Keratinocyte (primary cell): ENCODE measurements around the gene ARHGAP9. TPM values are rescaled to one million over a fixed set of nuclear protein-coding genes. Genes with fewer than 3 reads are reported as not detected.

ENCODE experiments used
- DNase-seq: peaks from one replicate; pipeline ENCODE4 v3.0.0-alpha.2; 2011; ENCODE audit warnings: low read depth, missing footprints, low spot score
- FAIRE-seq: peaks from 2 replicates; lab custom pipeline; 2011; peaks lifted over from hg19 to GRCh38; lab: Jason Lieb, UNC
- H2AFZ ChIP-seq: 2 replicates; pipeline ENCODE4 v1.6.0; 2012; ENCODE audit warnings: low read length, control low read depth, inconsistent platforms; ENCODE audit not compliant: control insufficient read depth
- H3K27ac ChIP-seq: 2 replicates; pipeline ENCODE4 v1.5.1; 2011; ENCODE audit warnings: low read length; ENCODE audit not compliant: control insufficient read depth, insufficient read depth
- H3K27me3 ChIP-seq: 3 replicates; pipeline ENCODE4 v1.6.0; 2011; ENCODE audit warnings: low read length; ENCODE audit not compliant: control insufficient read depth, insufficient read depth; ENCODE audit errors: extremely low read depth
- H3K36me3 ChIP-seq, 2 experiments: 2 replicates in 1 of 2; 3 replicates in 1 of 2; pipeline ENCODE4 v1.5.1; 2011; ENCODE audit warnings: low read length in 2 of 2, mild to moderate bottlenecking in 1 of 2; ENCODE audit not compliant: control insufficient read depth in 2 of 2, insufficient read depth in 2 of 2; ENCODE audit errors: extremely low read depth in 1 of 2
- H3K4me1 ChIP-seq: 3 replicates; pipeline ENCODE4 v1.5.1; 2011; ENCODE audit warnings: low read length; ENCODE audit not compliant: control insufficient read depth, insufficient read depth; ENCODE audit errors: extremely low read depth
- H3K4me2 ChIP-seq: 3 replicates; pipeline ENCODE4 v1.6.0; 2011; ENCODE audit warnings: low read depth, low read length; ENCODE audit not compliant: control insufficient read depth, insufficient read depth; ENCODE audit errors: extremely low read depth
- H3K4me3 ChIP-seq, 3 experiments: fragments of 200-600 bp in 1 of 3; sonication (generic) in 1 of 3; 2 replicates in 2 of 3; 3 replicates in 1 of 3; pipeline ENCODE4 v1.5.1; 2011 to 2016; ENCODE audit warnings: low read length in 3 of 3, mild to moderate bottlenecking in 3 of 3, control low read depth in 2 of 3, inconsistent platforms in 1 of 3, low read depth in 1 of 3, mixed read lengths in 1 of 3, mixed run types in 1 of 3, moderate library complexity in 1 of 3; ENCODE audit not compliant: control insufficient read depth in 2 of 3, insufficient read depth in 2 of 3; ENCODE audit errors: extremely low read depth in 1 of 3
- H3K79me2 ChIP-seq: 2 replicates; pipeline ENCODE4 v1.6.0; 2012; ENCODE audit warnings: low read length; ENCODE audit not compliant: control insufficient read depth, insufficient read depth
- H3K9ac ChIP-seq: 3 replicates; pipeline ENCODE4 v1.6.0; 2011; ENCODE audit warnings: low read length; ENCODE audit not compliant: control insufficient read depth, insufficient read depth; ENCODE audit errors: extremely low read depth
- H3K9me1 ChIP-seq: 3 replicates; pipeline ENCODE4 v1.6.0; 2011; ENCODE audit warnings: low read length; ENCODE audit not compliant: control insufficient read depth, insufficient read depth; ENCODE audit errors: extremely low read depth
- H3K9me3 ChIP-seq: 2 replicates; pipeline ENCODE4 v1.5.1; 2012; ENCODE audit warnings: low read depth, low read length; ENCODE audit not compliant: control insufficient read depth
- H4K20me1 ChIP-seq: 3 replicates; pipeline ENCODE4 v1.6.0; 2011; ENCODE audit warnings: low read length; ENCODE audit not compliant: control insufficient read depth, insufficient read depth; ENCODE audit errors: extremely low read depth
- EZH2 ChIP-seq: IDR thresholded peaks from one replicate; pipeline ENCODE4 v1.6.1; 2012; ENCODE audit warnings: inconsistent platforms, mild to moderate bottlenecking, low read length, moderate library complexity
- dilution Hi-C: fragments of 300-500 bp; cut with MboI; formaldehyde crosslinking; loops from one replicate; pipeline ENCODE4 v1.7.0; 2020; ENCODE audit warnings: low sequenced_read_pairs; ENCODE audit not compliant: extremely low pct_ligation_motif_present
- polyA plus RNA-seq, 5 experiments: library from polyadenylated mRNA; depleted of rRNA in 3 of 5; stranded (reverse) in 3 of 5; stranded (forward) in 1 of 5; unstranded in 1 of 5; fragments of >200 nt; gene quantifications; 1 replicate in 1 of 5; 2 replicates in 3 of 5; 3 replicates in 1 of 5; pipeline versions ENCODE4 v1.2.1 to v1.2.3, GENCODE V29; 2011 to 2012; ENCODE audit warnings: missing spikeins in 2 of 5, low read depth in 1 of 5, low replicate concordance in 1 of 5
- TF ChIP-seq, protein P1 (sequence below), 3 experiments: IDR thresholded peaks in 1 of 3; conservative IDR thresholded peaks in 1 of 3; optimal IDR thresholded peaks in 1 of 3; 2 replicates in 2 of 3; 3 replicates in 1 of 3; pipeline versions ENCODE3 to v1.5.1; 2011; ENCODE audit warnings: low read length in 3 of 3, mild to moderate bottlenecking in 3 of 3, moderate library complexity in 2 of 3, control low read depth in 1 of 3, inconsistent platforms in 1 of 3; ENCODE audit not compliant: insufficient read depth in 2 of 3; ENCODE audit errors: extremely low read depth in 1 of 3

ARHGAP9 gene
- polyA plus RNA-seq, 1 donor (not counting 4 experiments of a cell fraction or from before 2014, with no cell fraction given), result not detected

GRCh38 chr12:57430112-57430930 lies 49.3 kb downstream of the ARHGAP9 start:
- Histone ChIP-seq H2AFZ (peak overlapping the region; percentile 7), H3K9me3 (no peaks in the 10 kb centered on the region), H3K4me1 (peaks cover 9% of the 10 kb centered on the region), H3K9ac (peak overlapping the region; percentile 93), H3K9me1 (no peaks in the 10 kb centered on the region), H3K27ac (peak overlapping the region; percentile 93), H3K36me3 (peaks cover 0 to 9% of the 10 kb centered on the region in 2 experiments), H3K79me2 (peaks cover 31% of the 10 kb centered on the region), H3K27me3 (no peaks in the 10 kb centered on the region), H3K4me2 (peak overlapping the region; percentile 100), H4K20me1 (no peaks in the 10 kb centered on the region), H3K4me3 (peak overlapping the region; percentile 57 to 95 (median 78))
- FAIRE-seq (no peak), DNase-seq (no peak)
- dilution Hi-C loops, result no loop called here
- TF ChIP-seq, protein P1, sequence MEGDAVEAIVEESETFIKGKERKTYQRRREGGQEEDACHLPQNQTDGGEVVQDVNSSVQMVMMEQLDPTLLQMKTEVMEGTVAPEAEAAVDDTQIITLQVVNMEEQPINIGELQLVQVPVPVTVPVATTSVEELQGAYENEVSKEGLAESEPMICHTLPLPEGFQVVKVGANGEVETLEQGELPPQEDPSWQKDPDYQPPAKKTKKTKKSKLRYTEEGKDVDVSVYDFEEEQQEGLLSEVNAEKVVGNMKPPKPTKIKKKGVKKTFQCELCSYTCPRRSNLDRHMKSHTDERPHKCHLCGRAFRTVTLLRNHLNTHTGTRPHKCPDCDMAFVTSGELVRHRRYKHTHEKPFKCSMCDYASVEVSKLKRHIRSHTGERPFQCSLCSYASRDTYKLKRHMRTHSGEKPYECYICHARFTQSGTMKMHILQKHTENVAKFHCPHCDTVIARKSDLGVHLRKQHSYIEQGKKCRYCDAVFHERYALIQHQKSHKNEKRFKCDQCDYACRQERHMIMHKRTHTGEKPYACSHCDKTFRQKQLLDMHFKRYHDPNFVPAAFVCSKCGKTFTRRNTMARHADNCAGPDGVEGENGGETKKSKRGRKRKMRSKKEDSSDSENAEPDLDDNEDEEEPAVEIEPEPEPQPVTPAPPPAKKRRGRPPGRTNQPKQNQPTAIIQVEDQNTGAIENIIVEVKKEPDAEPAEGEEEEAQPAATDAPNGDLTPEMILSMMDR (optimal IDR thresholded peaks at IDR 0.05 in 1 of 3, IDR thresholded peaks at IDR 0.05 in 1 of 3, conservative IDR thresholded peaks at IDR 0.05 in 1 of 3; ENCODE audit: extremely low read depth in 1 of 3, insufficient read depth in 2 of 3, low read length in 3 of 3), result peak in 1 of 3 experiments; percentile 13
- TF ChIP-seq EZH2, result no peak

DNA sequence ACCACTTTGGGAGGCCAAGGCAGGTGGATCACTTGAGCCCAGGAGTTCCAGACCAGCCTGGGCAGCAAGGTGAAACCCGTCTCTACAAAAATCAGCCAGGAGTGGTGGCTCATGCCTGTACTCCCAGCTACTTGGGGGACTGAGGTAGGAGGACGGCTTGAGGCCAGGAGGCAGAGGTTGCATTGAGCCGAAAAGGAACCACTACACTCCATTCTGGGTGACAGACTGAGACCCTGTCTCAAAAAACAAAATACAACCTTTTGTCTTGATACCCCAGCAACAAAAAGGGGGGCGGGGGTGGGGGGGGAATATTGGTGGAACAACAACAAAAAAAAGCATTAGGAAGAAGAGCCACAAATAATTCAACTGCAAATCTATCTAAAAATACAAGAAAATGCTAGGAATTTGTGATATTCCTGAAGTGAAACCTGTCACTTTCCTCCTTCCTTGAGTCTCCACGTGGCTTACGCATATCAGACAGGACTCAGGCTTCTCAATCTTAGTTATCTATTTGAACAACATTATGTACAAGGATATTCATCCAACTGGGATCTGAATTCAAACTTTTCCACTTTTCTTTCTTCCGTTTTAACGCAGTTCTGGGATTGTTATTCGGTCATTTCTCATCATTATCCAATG lies 50.1 kb downstream of the ARHGAP9 start:
- no peaks in the 10 kb centered on the region for H4K20me1 ChIP-seq
- dilution Hi-C loops, result no loop called here
- TF ChIP-seq EZH2, result no peak
- TF ChIP-seq, protein P1 (optimal IDR thresholded peaks at IDR 0.05 in 1 of 3, IDR thresholded peaks at IDR 0.05 in 1 of 3, conservative IDR thresholded peaks at IDR 0.05 in 1 of 3; ENCODE audit: extremely low read depth in 1 of 3, insufficient read depth in 2 of 3, low read length in 3 of 3), result no peak
- peaks cover 0 to 9% of the 10 kb centered on the region in 2 experiments for H3K36me3 ChIP-seq
- H3K4me2 ChIP-seq, result peak overlapping the region; percentile 100
- no peak for DNase-seq
- H2AFZ ChIP-seq, result peak overlapping the region; percentile 7
- H3K27me3 ChIP-seq, result no peaks in the 10 kb centered on the region
- peaks cover 9% of the 10 kb centered on the region for H3K4me1 ChIP-seq
- no peaks in the 10 kb centered on the region for H3K9me1 ChIP-seq
- no peaks in the 10 kb centered on the region for H3K9me3 ChIP-seq
- H3K79me2 ChIP-seq, result peaks cover 33% of the 10 kb centered on the region
- H3K27ac ChIP-seq, result peak overlapping the region; percentile 93
- peak overlapping the region; percentile 57 to 95 (median 78) for H3K4me3 ChIP-seq
- FAIRE-seq, result no peak
- H3K9ac ChIP-seq, result peak overlapping the region; percentile 93
